OCI-LY3 (cell line): Measurements from ENCODE around the gene DOCK11.

Experiments used
- EZH2phosphoT487 ChIP-seq: fragments of 200-600 bp; shearing (Covaris generic); IDR thresholded peaks from 2 replicates; pipeline ENCODE4 v1.6.1; 2018; ENCODE audit warnings: antibody characterized with exemption, mixed run types, low read depth
- TF ChIP-seq, protein P1 (sequence below): fragments of 200-600, 300-600 bp; sonication (generic); IDR thresholded peaks from 2 replicates; pipeline ENCODE4 v1.5.1; 2014; ENCODE audit warnings: antibody characterized with exemption, low read length, low read depth

DNA sequence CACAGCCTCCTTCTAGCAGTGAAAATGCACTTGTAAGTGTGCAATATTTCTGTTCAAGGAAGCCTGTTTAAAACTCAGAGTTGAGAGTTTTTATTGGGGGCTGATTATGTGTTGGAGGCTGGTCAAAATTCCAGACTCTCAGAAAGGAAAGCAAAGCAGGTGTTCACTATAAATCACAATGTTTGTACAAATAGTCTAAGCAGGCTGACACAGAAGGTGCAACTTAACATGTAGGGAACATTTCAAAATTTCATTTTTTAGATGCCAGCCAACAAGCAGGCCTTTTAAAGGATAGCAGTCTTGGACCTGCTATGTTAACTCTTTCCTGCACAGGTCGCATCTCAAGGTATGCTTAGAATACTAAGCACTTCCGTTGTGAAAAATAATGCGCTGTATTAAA, 119.5 kb downstream of the DOCK11 start:
- TF ChIP-seq, protein P1, sequence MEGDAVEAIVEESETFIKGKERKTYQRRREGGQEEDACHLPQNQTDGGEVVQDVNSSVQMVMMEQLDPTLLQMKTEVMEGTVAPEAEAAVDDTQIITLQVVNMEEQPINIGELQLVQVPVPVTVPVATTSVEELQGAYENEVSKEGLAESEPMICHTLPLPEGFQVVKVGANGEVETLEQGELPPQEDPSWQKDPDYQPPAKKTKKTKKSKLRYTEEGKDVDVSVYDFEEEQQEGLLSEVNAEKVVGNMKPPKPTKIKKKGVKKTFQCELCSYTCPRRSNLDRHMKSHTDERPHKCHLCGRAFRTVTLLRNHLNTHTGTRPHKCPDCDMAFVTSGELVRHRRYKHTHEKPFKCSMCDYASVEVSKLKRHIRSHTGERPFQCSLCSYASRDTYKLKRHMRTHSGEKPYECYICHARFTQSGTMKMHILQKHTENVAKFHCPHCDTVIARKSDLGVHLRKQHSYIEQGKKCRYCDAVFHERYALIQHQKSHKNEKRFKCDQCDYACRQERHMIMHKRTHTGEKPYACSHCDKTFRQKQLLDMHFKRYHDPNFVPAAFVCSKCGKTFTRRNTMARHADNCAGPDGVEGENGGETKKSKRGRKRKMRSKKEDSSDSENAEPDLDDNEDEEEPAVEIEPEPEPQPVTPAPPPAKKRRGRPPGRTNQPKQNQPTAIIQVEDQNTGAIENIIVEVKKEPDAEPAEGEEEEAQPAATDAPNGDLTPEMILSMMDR: no peak
- TF ChIP-seq EZH2phosphoT487: no peak
